Embryonic facial prominence (tissue), 1 donor: ENCODE data around the gene NKG7.

Experiments
- DNase-seq: peaks from one replicate; pipeline ENCODE4 v3.0.0-alpha.2; 2016; ENCODE audit errors: extremely low spot score

The NKG7 gene

DNA sequence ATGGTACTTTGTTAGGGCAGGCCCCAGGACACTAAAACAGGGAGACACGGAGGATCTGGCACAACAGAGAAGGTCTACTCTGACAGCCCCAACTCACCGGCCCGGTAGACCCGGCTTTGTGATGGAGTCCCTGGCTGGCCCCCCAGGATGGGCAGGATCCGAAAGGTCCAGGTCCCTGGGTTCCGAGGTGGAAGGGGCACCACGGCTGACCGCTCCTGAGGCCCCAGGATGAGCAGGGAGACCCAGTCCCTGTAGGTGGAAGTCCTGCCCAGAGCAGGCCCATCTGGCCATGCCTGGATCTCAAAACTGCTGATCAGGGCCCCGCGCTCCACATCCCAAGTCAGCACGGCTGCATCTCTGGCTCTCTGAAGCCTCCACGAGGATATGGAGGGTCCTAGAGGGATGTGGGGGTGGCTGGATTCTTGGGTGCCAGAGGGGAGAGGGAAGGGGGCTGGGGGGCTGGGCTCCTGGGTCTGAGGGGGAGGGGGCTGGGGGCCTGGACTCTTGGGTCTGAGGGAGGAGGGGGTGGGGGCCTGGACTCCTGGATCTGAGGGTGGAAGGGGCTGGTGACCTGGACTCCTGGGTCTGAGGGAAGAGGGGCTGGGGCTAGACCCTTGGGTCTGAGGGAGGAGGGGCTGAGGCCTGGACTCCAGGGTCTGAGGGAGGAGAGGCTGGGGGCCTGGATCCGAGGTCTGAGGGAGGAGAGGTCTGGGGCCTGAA lies 35.2 kb downstream of the NKG7 start:
- DNase-seq = no peak

DNA sequence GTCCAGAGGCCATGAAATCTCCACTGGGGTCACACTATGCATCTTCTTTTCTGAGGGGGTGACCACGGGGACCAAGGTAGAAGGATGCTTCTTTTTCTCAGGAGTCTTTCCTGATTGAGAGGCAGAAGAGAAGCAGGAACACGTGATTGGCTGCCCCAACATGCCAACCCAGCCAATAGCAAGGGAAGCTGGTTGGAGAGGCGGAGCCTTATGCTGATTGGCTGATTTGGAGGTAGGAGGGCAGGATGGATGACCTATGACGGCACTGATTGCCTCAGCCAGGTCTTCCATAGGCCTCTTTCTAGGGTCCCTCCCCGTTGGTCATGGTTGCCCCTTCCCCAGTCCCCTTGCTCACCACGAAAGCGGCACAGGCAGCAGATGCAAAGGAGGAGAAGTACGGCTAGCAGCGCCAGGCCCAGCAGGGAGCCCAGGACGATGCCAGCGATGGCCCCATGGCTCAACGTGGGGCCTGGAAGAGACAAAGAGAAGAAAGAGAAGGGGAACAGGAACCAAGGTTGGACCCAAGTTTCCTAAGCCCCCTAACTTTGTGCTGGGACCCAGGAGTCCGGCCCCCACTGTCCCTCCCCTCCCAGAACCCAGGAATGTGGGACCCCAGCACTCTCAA lies 38.5 kb downstream of the NKG7 start:
- DNase-seq = no peak

DNA sequence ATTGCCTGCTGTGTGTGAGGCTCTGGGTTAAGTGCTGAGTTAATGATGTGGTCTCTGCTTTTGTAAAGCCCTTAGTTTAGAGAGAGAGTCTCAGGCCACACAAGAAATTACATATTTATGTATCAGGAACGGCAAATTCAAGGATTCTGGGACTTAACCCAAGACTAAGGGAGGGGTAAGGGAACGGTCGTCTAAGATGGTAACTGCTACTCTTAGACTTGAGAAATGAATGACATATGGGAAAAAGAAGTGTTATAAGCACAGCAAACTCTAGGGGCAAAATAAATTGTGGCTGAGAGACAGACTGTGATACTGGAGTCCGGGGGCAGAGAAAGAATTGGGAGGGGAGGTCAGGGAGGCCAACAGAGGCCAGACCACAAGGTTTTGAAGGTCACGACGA lies 40.7 kb downstream of the NKG7 start:
- DNase-seq = no peak

DNA sequence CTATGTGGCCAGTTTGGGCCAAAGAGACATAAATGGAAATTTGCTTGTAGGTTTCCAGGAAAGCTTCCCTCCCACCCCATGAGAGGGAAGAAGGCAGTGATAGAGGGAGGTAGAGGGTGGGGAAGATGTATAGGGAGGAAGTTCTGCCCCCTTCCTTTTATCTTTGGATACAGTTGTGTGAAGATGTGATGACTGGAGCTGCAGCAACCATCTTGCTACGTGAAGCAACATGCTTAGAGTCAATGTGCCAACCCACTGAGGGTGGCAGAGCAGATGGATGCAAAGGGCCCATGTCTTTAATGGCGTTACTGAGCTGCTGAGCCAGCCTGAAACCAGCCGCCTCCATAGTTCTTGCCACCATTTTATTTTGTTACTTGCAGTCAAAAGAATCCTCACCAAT lies 41.3 kb downstream of the NKG7 start:
- DNase-seq = no peak

DNA sequence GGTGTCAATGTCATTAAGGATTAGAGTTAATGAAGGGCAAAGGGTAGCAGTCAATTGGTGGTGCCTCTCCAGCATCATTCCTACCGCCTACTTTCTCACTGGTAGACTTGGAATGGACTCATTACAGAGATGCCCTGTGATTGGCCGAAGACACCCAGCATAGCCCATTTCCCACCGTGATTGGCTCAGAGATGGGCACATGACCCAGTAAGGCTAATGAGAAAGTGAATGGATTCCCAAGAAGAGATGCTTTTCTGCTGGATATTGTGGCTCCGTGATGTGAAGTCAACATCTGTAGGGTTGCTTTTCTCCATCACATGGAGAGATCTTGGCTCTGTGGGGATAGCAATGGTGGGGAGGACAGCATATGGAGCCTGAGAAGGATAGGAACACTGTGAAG lies 42.1 kb downstream of the NKG7 start:
- DNase-seq = no peak

DNA sequence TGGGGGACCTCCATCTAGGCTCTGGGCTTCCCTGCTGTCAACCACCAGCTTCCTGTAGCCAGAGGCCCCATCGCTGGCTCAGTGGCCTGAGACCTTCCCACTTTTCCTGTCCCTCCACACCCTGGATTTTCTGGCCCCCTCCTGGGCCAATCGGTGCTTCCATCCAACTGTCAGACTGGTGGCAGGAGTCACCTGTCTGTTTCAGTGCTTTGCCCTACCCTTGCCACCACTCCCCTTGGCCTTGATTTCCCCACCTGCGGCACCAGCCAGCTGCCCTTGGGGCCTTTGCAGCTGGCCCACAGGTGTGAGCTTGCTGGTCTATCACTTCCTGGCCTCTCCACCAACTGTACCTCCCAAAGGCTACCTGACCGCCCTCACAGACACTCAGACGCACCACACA lies 43.0 kb downstream of the NKG7 start:
- no peak for DNase-seq

DNA sequence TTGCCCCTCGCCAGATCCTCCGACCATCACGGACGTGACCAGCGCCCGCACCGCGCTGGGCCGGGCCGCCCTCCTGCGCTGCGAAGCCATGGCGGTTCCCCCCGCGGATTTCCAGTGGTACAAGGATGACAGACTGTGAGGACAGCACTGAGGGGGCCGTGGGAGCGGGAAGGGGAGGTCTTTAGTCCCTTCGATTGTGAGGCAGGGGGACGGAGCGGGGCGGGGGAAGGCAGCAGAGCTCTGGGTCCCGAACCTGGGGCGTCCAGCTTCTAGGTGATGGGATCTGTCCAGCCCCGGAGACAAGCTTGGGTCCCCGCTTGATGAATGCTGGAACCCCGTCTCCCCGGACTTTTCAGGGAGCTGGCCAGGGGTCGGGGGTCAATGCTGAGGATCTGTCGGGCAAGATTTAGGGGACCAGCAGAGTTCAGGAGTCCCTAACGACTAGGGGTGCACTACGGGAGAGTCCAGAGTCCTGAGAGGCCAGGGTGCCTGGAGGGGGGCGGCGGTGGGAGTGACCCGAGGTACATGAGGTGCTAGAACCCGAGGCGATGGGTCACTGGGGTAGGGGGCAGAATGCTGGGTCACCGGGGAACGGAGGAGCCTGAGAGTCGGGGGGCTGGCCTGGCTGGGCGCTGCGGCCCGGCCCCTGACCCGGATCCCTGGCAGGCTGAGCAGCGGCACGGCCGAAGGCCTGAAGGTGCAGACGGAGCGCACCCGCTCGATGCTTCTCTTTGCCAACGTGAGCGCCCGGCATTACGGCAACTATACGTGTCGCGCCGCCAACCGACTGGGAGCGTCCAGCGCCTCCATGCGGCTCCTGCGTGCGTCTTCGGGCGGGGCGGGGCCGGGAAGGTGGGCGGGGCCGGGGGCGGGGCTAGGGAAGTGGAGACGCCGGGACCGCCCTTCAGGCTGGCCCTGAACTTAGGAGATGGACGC lies 45.1 kb downstream of the NKG7 start:
- DNase-seq = no peak

DNA sequence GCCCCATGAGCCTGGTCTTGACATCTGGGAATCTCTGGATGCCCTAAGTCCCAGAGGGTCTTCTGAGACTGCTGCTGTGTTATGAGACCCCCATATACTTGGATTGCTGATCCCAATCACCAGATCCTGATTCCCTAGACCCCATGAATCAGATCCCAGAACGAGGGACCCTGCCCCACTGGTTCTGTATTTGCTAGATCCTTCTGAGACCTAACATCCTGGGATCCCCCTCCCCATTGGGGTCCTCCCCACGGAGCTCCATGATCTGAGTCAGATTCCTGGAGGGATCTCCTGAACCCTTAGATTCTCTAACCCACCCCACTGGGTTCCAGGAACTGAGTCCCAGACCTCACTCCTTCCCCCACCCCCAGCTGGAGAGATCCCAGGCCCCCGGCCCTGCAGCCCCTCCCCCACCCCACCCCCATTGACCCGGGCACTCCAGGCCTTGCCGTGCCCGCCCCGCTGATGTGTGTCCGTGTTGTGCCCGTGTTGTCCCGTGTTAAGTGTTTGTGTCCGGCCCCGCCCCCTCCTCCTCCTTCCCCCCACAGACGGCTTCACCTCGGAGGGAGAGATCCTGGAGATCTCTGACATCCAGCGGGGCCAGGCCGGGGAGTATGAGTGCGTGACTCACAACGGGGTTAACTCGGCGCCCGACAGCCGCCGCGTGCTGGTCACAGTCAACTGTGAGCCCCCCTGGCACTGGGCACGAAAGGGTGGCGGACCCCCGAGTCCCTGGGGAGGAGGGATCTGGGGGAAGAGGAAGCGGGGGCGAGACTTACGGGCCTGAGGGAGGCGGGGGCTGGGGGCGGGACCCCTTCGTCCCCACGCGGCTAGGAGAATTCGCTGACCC lies 46.0 kb downstream of the NKG7 start:
- DNase-seq = no peak

DNA sequence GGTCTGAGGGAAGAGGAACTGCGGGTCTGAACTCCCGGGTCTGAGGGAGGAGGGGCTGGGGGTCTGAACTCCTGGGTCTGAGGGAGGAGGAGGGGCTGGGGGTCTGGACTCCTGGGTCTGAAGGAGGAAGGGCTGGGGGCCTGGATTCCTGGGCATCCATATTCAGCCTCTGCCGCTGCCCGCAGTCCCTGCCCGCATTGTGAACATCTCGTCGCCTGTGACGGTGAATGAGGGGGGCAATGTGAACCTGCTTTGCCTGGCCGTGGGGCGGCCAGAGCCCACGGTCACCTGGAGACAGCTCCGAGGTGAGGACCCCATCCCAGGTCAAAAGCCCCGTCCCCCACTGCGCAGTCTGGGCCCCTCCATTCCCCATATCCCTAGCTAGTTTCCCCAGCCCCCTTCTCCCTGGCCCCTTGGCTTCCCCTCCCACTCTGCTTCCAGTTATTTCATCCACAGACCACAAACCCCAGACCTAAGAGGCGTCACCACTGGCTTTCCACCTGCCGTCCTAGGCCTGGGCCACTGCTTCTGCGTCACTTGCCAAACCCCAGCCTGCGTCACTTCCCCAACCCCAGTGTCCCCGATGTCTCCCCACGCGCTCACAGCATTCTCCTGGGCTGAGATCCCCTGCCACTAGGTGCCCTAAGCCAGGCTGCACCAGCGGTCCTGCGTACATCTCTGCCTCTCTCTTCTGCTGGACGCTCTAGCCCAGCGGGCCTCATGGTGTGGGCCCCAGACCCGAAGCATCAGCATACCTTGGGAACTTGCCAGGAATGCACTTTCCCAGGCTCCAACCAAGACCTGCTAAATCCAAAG lies 47.1 kb downstream of the NKG7 start:
- DNase-seq = no peak

DNA sequence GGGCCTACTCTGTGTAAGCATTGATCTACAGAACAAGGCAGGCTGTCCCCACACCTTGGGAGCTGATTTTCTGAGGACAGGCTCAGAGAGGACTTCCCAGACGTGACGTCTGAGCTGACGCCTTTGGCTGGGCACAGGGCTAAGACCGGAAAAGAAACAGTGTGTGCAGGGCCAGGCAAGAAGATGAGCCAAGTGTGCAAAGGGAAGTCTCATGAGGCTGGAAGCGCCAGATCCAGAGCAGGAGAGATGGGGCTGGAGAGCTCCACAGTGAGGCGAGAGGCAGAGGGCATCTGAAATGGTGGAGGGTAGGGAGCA lies 48.3 kb downstream of the NKG7 start:
- no peak for DNase-seq

DNA sequence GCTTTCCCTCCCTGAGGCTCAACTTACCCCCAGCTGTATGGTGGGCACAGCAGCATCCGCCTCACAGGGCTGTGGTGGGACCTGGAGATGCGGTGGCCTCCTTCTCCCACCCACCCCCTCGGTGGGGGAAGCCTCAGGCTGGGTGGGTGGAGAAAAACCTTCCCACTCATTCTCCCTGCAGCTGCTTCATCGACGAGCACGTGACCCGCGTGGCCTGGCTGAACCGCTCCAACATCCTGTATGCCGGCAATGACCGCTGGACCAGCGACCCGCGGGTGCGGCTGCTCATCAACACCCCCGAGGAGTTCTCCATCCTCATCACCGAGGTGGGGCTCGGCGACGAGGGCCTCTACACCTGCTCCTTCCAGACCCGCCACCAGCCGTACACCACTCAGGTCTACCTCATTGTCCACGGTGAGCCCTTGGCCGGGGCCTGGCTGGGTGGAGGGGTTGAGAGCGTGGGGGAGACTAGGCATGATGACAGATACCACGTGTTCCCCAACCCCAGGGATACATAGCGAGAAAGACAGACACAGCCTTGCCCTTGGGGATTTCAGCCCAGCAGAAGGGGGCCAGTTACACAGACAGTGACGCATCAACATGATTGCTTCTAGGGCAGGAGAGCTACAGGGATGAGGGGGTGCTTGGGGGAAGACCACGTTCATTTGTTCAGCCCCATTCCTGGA lies 48.8 kb downstream of the NKG7 start:
- DNase-seq = no peak

DNA sequence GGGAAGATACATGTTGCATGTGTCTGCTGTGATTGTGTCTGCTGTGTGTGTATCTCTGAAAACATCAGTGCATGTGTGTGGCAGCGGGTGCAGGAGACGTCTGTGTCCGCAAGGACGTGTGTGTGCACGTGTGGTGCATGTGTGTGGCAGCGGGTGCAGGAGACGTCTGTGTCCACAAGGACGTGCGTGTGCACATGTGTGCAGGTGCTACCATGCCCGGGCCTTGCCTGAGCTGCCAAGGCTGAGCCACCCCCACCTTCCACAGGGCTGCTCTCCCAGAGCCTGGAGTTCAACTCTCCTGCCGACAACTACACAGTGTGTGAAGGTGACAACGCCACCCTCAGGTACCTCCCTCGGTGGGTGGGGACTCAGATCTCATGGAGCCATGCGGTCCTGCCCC lies 50.7 kb downstream of the NKG7 start:
- DNase-seq = no peak
